GM10266 (cell line): Measurements from ENCODE around the gene ATP2A1.

Source experiments
- DNase-seq: peaks from one replicate; pipeline ENCODE4 v3.0.0; 2012; ENCODE audit errors: extremely low spot score
- TF ChIP-seq, protein P1 (sequence below): IDR thresholded peaks from 2 replicates; pipeline ENCODE4 v1.5.1; 2012; ENCODE audit warnings: mild to moderate bottlenecking, low read depth; ENCODE audit not compliant: control insufficient read depth, insufficient read depth; ENCODE audit errors: missing control alignments

Gene ATP2A1

DNA sequence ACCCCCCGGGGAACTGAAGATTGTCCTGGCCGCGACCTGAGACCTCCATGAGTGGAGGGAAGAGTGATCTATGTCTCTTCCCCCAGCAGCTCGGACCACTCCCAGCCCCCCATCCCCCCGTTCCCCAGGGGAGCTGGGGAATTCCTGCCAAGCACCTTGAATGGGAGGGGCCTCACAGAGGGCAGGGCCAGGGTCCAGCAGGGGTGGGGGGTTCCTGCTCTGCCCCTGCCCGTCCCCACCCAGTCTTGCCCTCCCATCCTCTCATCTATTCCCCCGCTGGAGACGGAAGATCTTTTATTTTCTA lies 41.6 kb upstream of the ATP2A1 start:
- TF ChIP-seq, protein P1, sequence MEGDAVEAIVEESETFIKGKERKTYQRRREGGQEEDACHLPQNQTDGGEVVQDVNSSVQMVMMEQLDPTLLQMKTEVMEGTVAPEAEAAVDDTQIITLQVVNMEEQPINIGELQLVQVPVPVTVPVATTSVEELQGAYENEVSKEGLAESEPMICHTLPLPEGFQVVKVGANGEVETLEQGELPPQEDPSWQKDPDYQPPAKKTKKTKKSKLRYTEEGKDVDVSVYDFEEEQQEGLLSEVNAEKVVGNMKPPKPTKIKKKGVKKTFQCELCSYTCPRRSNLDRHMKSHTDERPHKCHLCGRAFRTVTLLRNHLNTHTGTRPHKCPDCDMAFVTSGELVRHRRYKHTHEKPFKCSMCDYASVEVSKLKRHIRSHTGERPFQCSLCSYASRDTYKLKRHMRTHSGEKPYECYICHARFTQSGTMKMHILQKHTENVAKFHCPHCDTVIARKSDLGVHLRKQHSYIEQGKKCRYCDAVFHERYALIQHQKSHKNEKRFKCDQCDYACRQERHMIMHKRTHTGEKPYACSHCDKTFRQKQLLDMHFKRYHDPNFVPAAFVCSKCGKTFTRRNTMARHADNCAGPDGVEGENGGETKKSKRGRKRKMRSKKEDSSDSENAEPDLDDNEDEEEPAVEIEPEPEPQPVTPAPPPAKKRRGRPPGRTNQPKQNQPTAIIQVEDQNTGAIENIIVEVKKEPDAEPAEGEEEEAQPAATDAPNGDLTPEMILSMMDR = no peak

DNA sequence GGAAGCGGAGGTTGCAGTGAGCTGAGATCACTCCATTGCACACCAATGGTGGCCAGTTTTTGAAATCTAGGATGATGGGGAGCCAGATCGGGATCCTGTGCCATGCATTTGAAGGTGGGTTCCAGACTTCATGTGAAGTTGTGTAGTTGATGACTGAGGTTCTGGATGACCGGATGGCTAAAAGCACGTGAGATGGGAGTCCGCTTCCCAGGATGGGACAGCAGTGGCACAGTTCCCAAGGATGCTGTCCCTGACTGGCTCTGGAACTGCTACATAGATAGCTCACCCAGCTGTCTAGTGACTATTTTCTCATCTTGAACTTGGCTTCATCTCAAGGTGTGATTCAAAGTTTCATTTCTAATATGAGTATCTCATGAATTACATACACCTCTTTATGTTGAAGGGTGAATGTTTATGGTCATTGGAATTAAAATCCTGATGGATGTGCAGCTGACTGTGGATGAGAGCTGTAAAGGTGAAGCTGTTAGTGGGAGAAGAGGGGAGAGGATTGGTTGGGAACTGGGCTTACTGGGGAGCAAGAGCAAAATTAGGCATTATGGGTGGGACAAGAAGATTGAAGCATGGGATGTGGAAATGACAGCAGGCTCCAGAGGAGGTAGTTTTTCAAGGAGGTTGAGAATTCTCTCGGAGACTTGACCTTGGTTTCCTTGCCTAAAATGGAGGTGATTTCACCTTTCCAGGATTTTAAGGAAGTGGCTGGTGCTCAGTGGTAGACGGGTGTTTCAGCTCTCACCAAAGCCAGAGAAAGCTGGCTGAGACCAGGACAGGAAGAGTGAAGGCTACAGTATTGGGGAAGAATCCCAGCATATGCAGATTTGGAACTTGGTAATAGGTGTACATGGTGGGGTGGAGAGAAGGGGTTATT lies 40.4 kb upstream of the ATP2A1 start:
- TF ChIP-seq, protein P1 = no peak
- no peak for DNase-seq

More for the DNA sequence above, 41.6 kb upstream of the ATP2A1 start:
- DNase-seq = no peak

DNA sequence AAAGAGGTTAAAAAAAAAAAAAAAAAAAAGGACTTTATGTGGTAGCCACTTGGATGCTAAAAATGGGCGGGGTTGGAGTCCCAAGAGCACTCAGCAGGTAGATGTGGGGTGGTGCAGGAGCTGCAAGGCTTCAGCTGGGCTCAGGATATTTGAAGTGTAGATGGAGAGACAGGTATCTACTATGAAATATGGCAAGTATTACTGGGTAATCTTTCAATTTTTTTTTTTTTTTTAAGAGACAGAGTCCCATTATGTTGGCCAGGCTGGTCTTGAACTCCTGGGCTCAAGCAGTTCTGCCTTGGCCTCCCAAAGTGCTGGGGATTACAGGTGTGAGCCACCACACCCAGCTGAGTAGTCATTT lies 39.8 kb upstream of the ATP2A1 start:
- no peak for DNase-seq

DNA sequence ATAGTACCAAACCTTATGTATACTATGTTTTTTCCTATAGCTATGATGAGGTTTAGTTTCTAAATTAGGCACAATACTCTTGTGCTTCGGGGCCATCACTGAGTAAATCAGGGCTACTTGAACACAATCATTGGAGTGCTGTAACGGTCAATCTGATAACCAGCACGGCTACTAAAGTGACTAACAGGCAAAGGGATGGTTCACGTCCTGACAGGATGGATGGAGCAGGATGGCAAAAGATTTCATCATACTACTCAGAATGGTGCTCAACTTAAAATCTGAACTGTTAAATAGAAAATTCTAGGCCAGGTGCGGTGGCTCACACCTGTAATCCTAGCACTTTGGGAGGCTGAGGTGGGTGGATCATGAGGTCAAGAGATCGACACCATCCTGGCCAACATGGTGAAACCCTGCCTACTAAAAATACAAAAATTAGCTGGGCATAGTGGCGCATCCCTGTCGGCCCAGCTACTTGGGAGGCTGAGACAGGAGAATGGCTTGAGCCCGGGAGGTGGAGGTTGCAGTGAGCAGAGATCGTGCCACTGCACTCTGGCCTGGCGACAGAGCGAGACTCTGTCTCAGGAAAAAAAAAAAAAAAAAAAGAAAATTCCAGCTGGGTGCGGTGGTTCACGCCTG lies 39.2 kb upstream of the ATP2A1 start:
- DNase-seq = no peak
- TF ChIP-seq, protein P1 = no peak

More for the DNA sequence above, 39.8 kb upstream of the ATP2A1 start:
- TF ChIP-seq, protein P1 = no peak

DNA sequence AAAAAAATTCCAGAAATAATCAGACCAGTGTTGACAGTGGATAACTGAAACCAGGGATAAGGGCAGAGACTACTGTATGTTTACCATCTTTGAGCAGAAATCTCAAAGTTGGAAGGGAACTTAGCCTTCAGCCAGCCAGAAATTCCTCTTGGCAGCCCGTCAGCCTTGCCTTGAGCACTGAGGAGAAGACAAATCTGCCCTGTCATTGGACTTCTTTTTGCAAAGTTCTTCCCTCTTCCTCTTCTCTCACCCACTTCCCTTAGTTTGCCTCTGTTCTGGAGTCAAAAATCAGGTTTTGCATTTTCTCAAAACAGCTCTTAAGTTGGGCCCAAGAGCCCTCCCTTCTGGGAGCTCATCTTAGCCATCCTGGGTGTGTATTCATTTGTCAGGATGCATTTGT lies 38.4 kb upstream of the ATP2A1 start:
- DNase-seq = no peak
- TF ChIP-seq, protein P1 = no peak

DNA sequence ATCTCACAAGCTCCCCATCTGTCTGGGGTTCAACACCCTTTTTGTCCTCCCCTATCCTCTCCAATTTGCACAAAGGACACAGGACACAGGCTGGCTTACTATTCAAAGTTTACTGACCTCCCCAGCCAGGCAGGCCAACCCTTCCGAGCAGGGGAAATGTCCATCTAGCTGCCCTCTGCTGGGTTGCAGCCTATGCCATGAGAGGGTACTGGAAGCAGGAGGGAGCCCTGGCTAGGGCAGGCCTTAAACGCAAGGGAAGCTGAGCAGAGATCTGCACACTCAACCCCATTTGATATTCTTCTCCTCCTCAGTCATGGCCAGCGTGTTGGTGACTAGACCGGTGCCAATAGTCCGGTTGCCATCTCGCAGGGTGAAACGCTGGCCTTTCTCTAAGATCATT lies 35.6 kb upstream of the ATP2A1 start:
- DNase-seq = no peak
- TF ChIP-seq, protein P1 = no peak

DNA sequence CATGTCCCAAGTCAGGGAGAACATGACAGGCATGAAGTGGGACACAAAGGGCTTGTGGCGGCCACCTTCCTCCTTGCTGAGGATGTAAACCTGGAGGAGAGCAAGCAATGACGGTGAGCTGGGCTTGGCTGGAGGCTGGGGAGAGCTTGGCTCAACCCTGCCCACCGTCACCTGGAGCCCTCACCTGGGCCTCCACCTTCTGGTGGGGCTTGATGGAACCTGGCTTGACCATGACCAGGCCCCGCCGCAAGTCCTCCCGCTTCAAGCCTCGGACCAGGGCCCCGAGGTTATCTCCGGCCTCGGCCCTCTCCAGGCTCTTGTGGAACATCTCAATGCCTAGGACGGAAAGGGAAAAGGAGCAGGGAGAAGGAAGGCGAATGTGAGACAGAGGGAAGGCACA lies 34.5 kb upstream of the ATP2A1 start:
- TF ChIP-seq, protein P1 = no peak

More for the DNA sequence above, 34.5 kb upstream of the ATP2A1 start:
- DNase-seq = no peak
